Adrenal gland (tissue), 12 donors: Measurements from ENCODE around the gene RABL6. TPM values are rescaled to one million over a fixed set of nuclear protein-coding genes. Genes with fewer than 3 reads are reported as not detected.

Experiments used
- DNase-seq, 7 donors: peaks; one replicate each; pipeline ENCODE4 v3.0.0-alpha.2; 2019 to 2020
- H3K27ac ChIP-seq, 5 donors: fragments of 200-600 bp; sonication (generic) in 4 of 5; 1 replicate in 3 of 5; 2 replicates in 2 of 5; pipeline versions ENCODE4 v1.5.1 to v1.8.0; 2016 to 2020; ENCODE audit warnings: mild to moderate bottlenecking in 1 of 5
- H3K27me3 ChIP-seq: fragments of 200-600 bp; 2 replicates; pipeline ENCODE4 v1.8.0; 2021
- H3K36me3 ChIP-seq, 2 donors: fragments of 200-600 bp; replicated peaks in 1 of 2; 1 replicate in 1 of 2; 2 replicates in 1 of 2; pipeline versions ENCODE4 v1.5.1 to v1.8.0; 2018 to 2022
- H3K4me1 ChIP-seq, 2 donors: fragments of 200-600 bp; replicated peaks in 1 of 2; 1 replicate in 1 of 2; 2 replicates in 1 of 2; pipeline versions ENCODE4 v1.5.1 to v1.8.0; 2018 to 2021
- H3K4me3 ChIP-seq, 4 donors: fragments of 200-600 bp; sonication (generic) in 3 of 4; one replicate each; pipeline ENCODE4 v1.5.1; 2016 to 2018
- H3K9me3 ChIP-seq, 3 donors: fragments of 200-600 bp; sonication (generic) in 1 of 3; replicated peaks in 1 of 3; 1 replicate in 2 of 3; 2 replicates in 1 of 3; pipeline versions ENCODE4 v1.5.1 to v1.8.0; 2016 to 2021
- CTCF ChIP-seq, 6 experiments: fragments of 450-650 bp in 4 of 6; fragments of 200-600 bp in 2 of 6; sonication (generic) in 1 of 6; IDR thresholded peaks; 1 replicate in 5 of 6; 2 replicates in 1 of 6; pipeline versions ENCODE4 v1.5.1 to v1.8.0; 2016 to 2021; ENCODE audit warnings: antibody characterized with exemption in 6 of 6, mild to moderate bottlenecking in 2 of 6, moderate library complexity in 1 of 6
- POLR2A ChIP-seq, 2 donors: fragments of 450-650 bp; IDR thresholded peaks; one replicate each; pipeline ENCODE4 v1.6.1; 2017; ENCODE audit warnings: antibody characterized with exemption in 2 of 2, mild to moderate bottlenecking in 2 of 2, moderate library complexity in 1 of 2
- WGBS, 4 donors: extraction: QIAGEN DNeasy Blood & Tissue Kit in 2 of 4; methylation state at CpG; one replicate each; pipeline versions ENCODE4 v1.1.5 to v1.1.7; 2013 to 2017; 5-methylcytosine and 5-hydroxymethylcytosine counted together
- intact Hi-C, 2 donors: fragments of 100-400 bp; cut with DNase I; formaldehyde crosslinking; loops; one replicate each; pipeline versions ENCODE4 v1.14.1 to v1.15.0; 2022 to 2023
- polyA plus RNA-seq, 3 donors: library from polyadenylated mRNA; stranded (reverse); fragments of 200-250 nt in 2 of 3; fragments of 350-450 nt in 1 of 3; fragmentation: Illumina TruSeq in 1 of 3; extraction: RNeasy Lipid Tissue Mini Kit (QIAGEN cat#74804) in 1 of 3; gene quantifications; one replicate each; pipeline ENCODE4 v1.2.3, GENCODE V29; 2013 to 2014
- total RNA-seq, 9 donors: library from RNA; depleted of rRNA in 4 of 9; stranded (reverse); fragments of >200 nt in 4 of 9; fragments of 120-200 nt in 1 of 9; fragmentation: NEBNext Ultra II Directional in 1 of 9; extraction: Animal tissue kit (Norgen Biotek cat#: 25700) in 1 of 9; gene quantifications; one replicate each; pipeline versions ENCODE4 v1.1.0 to v1.2.4, GENCODE V29; 2013 to 2023
- donor health status: healthy with polysubstance abuse.
- donor health status: Bipolar disorder and iron deficiency.
- donor health status: DM: yes; HTN: yes; CAD: no.
- donor health status: DM: no; HTN: no; CAD: no.
- donor health status: DM: no; HTN: no; CAD: no.
- donor health status: DM: yes; HTN: yes; CAD: no.

Gene RABL6
- total and polyA plus RNA-seq, 12 donors, result 20.9 to 150 (median 61.0) TPM

- Histone ChIP-seq H3K27ac (peak overlapping the region in 2 of 5 donors; percentile 93 to 94), H3K27me3 (no peaks in the 10 kb centered on the region), H3K4me1 (peaks cover 9 to 25% of the 10 kb centered on the region in 2 donors), H3K4me3 (peak overlapping the region in 2 of 4 donors; percentile 76 to 100), H3K9me3 (no peaks in the 10 kb centered on the region), H3K36me3 (no peaks in the 10 kb centered on the region)
- 76 to 83% (median 80%) methylated on average over 10 to 25 of the region's 25 CpGs for whole genome bisulfite sequencing, 4 donors
- no peak for DNase-seq
- intact Hi-C loops, result no loop called here
- TF ChIP-seq CTCF (IDR thresholded peaks at IDR 0.05), result no peak
These were observed 1.0 kb upstream of the RABL6 start for GRCh38 chr9:136806631-136807201.

GRCh38 chr9:136808075-136808805 is 492 bp downstream of the RABL6 start:
- peak in 2 of 7 donors; percentile 40 for DNase-seq
- peak overlapping the region in 4 of 5 donors; percentile 50 to 94 (median 89) for H3K27ac ChIP-seq
- 0 to 1% (median 0%) methylated on average over 4 to 92 of the region's 93 CpGs; no CpG with 5 or more reads in 1 of the 4 donors for WGBS, 4 donors
- no peaks in the 10 kb centered on the region for H3K9me3 ChIP-seq
- intact Hi-C loops, result no loop called here
- H3K36me3 ChIP-seq, result peaks cover 0 to 4% of the 10 kb centered on the region in 2 donors
- no peak for TF ChIP-seq POLR2A (IDR thresholded peaks at IDR 0.05)
- peak in 1 of 6 experiments; percentile 5 for TF ChIP-seq CTCF (IDR thresholded peaks at IDR 0.05)
- H3K4me1 ChIP-seq, result peaks cover 9 to 25% of the 10 kb centered on the region in 2 donors
- H3K27me3 ChIP-seq, result no peaks in the 10 kb centered on the region
- H3K4me3 ChIP-seq, result peak overlapping the region; percentile 48 to 100 (median 66)

GRCh38 chr9:136808806-136809158 is 1.0 kb downstream of the RABL6 start:
- intact Hi-C loops, result no loop called here
- H3K27me3 ChIP-seq, result no peaks in the 10 kb centered on the region
- WGBS, 4 donors, result 8 to 13% (median 12%) methylated on average over 13 to 14 of the region's 14 CpGs
- DNase-seq, result peak in 1 of 7 donors; percentile 5
- H3K9me3 ChIP-seq, result no peaks in the 10 kb centered on the region
- H3K4me1 ChIP-seq, result peaks cover 9 to 25% of the 10 kb centered on the region in 2 donors
- H3K36me3 ChIP-seq, result peaks cover 0 to 4% of the 10 kb centered on the region in 2 donors
- H3K27ac ChIP-seq, result peak overlapping the region in 2 of 5 donors; percentile 93 to 94
- no peak for TF ChIP-seq POLR2A (IDR thresholded peaks at IDR 0.05)
- TF ChIP-seq CTCF (IDR thresholded peaks at IDR 0.05), result no peak
- H3K4me3 ChIP-seq, result peak overlapping the region in 3 of 4 donors; percentile 62 to 100 (median 71)

- H3K27me3 ChIP-seq, result no peaks in the 10 kb centered on the region
- H3K9me3 ChIP-seq, result no peaks in the 10 kb centered on the region
- intact Hi-C loops, result no loop called here
- WGBS, 4 donors, result 91 to 95% (median 94%) methylated on average over 13 of the region's 13 CpGs
- TF ChIP-seq POLR2A (IDR thresholded peaks at IDR 0.05), result no peak
- TF ChIP-seq CTCF (IDR thresholded peaks at IDR 0.05), result no peak
- no peak overlapping the region for H3K27ac ChIP-seq
- no peak overlapping the region for H3K4me3 ChIP-seq
- H3K36me3 ChIP-seq, result peaks cover 0 to 4% of the 10 kb centered on the region in 2 donors
- no peak for DNase-seq
- H3K4me1 ChIP-seq, result no peaks in the 10 kb centered on the region
These were observed 7.1 kb downstream of the RABL6 start for GRCh38 chr9:136814725-136815421.
